Liver (tissue), 3 donors: ENCODE measurements around the gene FARS2.

Source experiments
- ATF3 ChIP-seq: IDR thresholded peaks from 2 replicates; pipeline ENCODE4 v1.6.1; 2016; ENCODE audit warnings: antibody characterized with exemption
- CTCF ChIP-seq: fragments of 150-350 bp; IDR thresholded peaks from 2 replicates; pipeline ENCODE4 v1.5.1; 2017; ENCODE audit warnings: improper control_type of control experiment, low read depth, low read length; ENCODE audit not compliant: missing input control
- MAX ChIP-seq: IDR thresholded peaks from 2 replicates; pipeline ENCODE4 v1.6.1; 2016; ENCODE audit warnings: antibody characterized with exemption
- ZBTB33 ChIP-seq: IDR thresholded peaks from 2 replicates; pipeline ENCODE4 v1.6.1; 2016; ENCODE audit warnings: antibody characterized with exemption
- donor health status: healthy.
- donor health status: healthy.

- TF ChIP-seq MAX, result no peak
- no peak for TF ChIP-seq CTCF
- TF ChIP-seq ATF3, result no peak
- no peak for TF ChIP-seq ZBTB33
Measured at GRCh38 chr6:5339786-5340185, 78.5 kb downstream of the FARS2 start.
